Activated CD8-positive, alpha-beta T cell treated with anti-CD3 and anti-CD28 coated beads, Interleukin-2, amount 10 ng/mL, durations not matched to agents 7 days and 5 days (primary cell): ENCODE measurements around the gene PRR3. TPM values are rescaled to one million over a fixed set of nuclear protein-coding genes. Genes with fewer than 3 reads are reported as not detected.
"Not testable (repeated sequence)": the region's sequence is repeated elsewhere in the genome, so short reads cannot be mapped to it uniquely, and the experiment has no call there.

Experiments
- ATAC-seq: fragments of 150-1000 bp; cut with Tn5 transposase; one replicate; pipeline ENCODE4 v1.10.0; 2021; ENCODE audit warnings: moderate library complexity
- CTCF ChIA-PET: fragments of 350-600 bp; sonication (Branson Sonifier 250); formaldehyde crosslinking; loops from one replicate; lab custom pipeline; 2021; ENCODE audit warnings: antibody characterized with exemption; lab: Charles Lee
- POLR2A ChIA-PET: fragments of 350-600 bp; sonication (Branson Sonifier 250); formaldehyde crosslinking; loops from one replicate; lab custom pipeline; 2021; ENCODE audit warnings: antibody characterized with exemption; lab: Charles Lee
- DNase-seq: peaks from one replicate; pipeline ENCODE4 v3.0.0-alpha.2; 2020
- H3K27ac Mint-ChIP-seq: one replicate; pipeline ENCODE4 v1.8.0; 2021; ENCODE audit warnings: mild to moderate bottlenecking, mixed read lengths
- H3K27me3 Mint-ChIP-seq: one replicate; pipeline ENCODE4 v1.8.0; 2021; ENCODE audit warnings: low read depth, mixed read lengths
- H3K36me3 Mint-ChIP-seq: one replicate; pipeline ENCODE4 v1.8.0; 2021; ENCODE audit warnings: low read depth, mixed read lengths
- H3K4me1 Mint-ChIP-seq: one replicate; pipeline ENCODE4 v1.8.0; 2021; ENCODE audit warnings: low read depth, mixed read lengths
- H3K4me3 Mint-ChIP-seq: one replicate; pipeline ENCODE4 v1.8.0; 2021; ENCODE audit warnings: mild to moderate bottlenecking, mixed read lengths
- H3K9me3 Mint-ChIP-seq: one replicate; pipeline ENCODE4 v1.8.0; 2022; ENCODE audit warnings: mixed read lengths; ENCODE audit not compliant: insufficient read depth
- total RNA-seq, 2 experiments: library from RNA; stranded (reverse); gene quantifications; one replicate each; pipeline ENCODE4 v1.2.3, GENCODE V29; 2021

PRR3 gene
- total RNA-seq, 2 experiments from 2014 or later: 19.7 to 21.1 TPM

DNA sequence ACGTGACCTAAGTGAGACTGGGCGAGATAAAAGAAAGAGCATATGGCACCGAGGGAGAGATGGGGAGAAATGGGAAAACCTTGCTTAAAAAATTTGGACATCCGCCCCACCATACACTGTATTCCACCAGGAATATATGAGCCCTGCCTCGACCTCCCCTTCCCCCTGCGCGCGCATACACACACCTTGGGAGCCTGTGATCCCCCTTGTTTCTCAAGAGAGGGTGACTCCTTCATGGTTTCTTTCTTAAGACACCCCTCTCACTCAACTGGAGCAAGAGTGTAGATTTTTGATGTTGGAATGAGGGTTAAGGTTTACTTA is 14.6 kb downstream of the PRR3 start:
- Mint-ChIP-seq H3K27me3 (peaks cover 2% of the 10 kb centered on the region), H3K4me3 (peak overlapping the region; percentile 96)
- POLR2A ChIA-PET: interaction anchor here (0.7 to 3.6 kb wide), 9 partner anchors 14 to 358 kb away, joined by 3 to 46 read pairs (median 7); partner anchors contain the start of genes GNL1, MRPS18B, PPP1R10 and PRR3

DNA sequence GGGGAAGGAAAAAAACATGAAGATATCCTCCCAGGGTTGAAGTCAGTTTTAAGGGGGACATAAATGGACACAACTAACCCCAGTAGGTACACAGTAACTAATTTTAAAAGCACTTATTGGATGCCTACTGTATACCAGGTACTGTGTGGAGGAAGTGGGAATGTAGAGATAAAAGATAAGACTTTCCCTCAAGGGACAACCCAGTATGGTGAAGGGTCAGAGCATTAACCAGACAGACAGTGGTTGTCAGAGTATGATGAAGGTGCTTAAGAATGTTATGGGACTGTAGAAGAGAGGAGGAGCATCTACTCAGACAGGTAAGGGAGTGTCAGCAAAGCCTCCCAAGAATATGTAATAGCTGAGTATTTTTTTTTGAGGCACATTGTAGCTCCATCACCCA is 15.1 kb downstream of the PRR3 start:
- Mint-ChIP-seq H3K4me1 (peaks cover 54% of the 10 kb centered on the region), H3K36me3 (peaks cover 25% of the 10 kb centered on the region), H3K9me3 (no peaks in the 10 kb centered on the region), H3K27me3 (peaks cover 2% of the 10 kb centered on the region), H3K4me3 (peak overlapping the region; percentile 96), H3K27ac (peak overlapping the region; percentile 98)
- no peak for ATAC-seq
- no peak for DNase-seq
- POLR2A ChIA-PET: no interaction called here
- CTCF ChIA-PET: no interaction called here

More for the DNA sequence above, 14.6 kb downstream of the PRR3 start:
- no peaks in the 10 kb centered on the region for H3K9me3 Mint-ChIP-seq
- peaks cover 54% of the 10 kb centered on the region for H3K4me1 Mint-ChIP-seq
- H3K36me3 Mint-ChIP-seq: peaks cover 21% of the 10 kb centered on the region
- DNase-seq: no peak
- CTCF ChIA-PET: interaction anchor here (1.0 to 3.2 kb wide), 8 partner anchors 13 to 107 kb away, joined by 3 to 44 read pairs (median 6); partner anchors contain the start of genes MRPS18B and PPP1R10
- H3K27ac Mint-ChIP-seq: peak overlapping the region; percentile 98
- no peak for ATAC-seq

DNA sequence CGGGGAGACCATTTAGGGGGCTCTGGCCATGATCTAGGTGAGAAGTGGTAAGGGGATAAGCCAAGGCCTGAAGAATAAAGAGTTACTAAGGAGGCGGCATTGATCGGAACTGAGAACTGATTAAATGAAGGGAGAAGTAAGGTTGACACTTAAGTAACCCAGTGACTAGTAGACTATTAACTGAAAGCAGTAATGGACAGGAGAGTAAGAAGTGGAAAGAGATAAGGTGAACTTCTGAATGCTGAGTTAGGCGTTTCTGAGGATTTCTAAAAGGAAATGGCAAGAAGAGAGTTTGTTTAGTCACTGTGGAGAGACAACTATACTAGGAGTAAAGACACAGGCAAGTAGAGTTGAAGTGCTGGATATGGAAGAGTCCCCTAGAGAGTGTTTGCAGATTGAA is 16.0 kb downstream of the PRR3 start:
- Mint-ChIP-seq H3K36me3 (peaks cover 35% of the 10 kb centered on the region), H3K27me3 (peaks cover 2% of the 10 kb centered on the region), H3K4me1 (peaks cover 51% of the 10 kb centered on the region), H3K27ac (peak overlapping the region; percentile 8), H3K9me3 (no peaks in the 10 kb centered on the region), H3K4me3 (peak overlapping the region; percentile 96)
- DNase-seq (no peak), ATAC-seq (no peak)
- ChIA-PET POLR2A (interaction anchor here (0.7 to 1.1 kb wide), 2 partner anchors 83 to 89 kb away, joined by 3 to 4 read pairs; no protein-coding TSS in a partner anchor), CTCF (interaction anchor here (0.7 to 1.5 kb wide), 6 partner anchors 24 to 119 kb away, joined by 3 to 9 read pairs (median 4); no protein-coding TSS in a partner anchor)

DNA sequence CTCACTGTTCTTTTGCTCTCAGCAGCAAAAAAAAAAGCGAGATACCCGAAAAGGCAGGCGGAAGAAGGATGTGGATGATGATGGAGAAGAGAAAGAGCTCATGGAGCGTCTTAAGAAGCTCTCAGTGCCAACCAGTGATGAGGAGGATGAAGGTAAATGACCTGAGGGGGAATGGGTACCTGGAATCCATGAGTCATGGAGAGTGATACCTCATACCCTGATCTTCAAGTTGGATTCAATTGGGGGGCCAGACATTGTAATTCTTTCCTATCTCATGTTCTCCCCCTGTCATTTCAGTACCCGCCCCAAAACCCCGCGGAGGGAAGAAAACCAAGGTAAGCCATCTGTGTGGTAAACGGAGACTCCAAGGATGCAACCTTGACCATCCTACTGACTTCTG is 21.0 kb downstream of the PRR3 start:
- H3K36me3 Mint-ChIP-seq: peaks cover 63% of the 10 kb centered on the region
- no peak overlapping the region for H3K27ac Mint-ChIP-seq
- H3K4me1 Mint-ChIP-seq: peaks cover 21% of the 10 kb centered on the region
- DNase-seq (no peak), ATAC-seq (no peak)
- no peaks in the 10 kb centered on the region for H3K27me3 Mint-ChIP-seq
- H3K9me3 Mint-ChIP-seq: no peaks in the 10 kb centered on the region
- CTCF ChIA-PET: interaction anchor here (0.8 to 2.7 kb wide), 9 partner anchors 19 to 98 kb away, joined by 3 to 11 read pairs (median 4); no protein-coding TSS in a partner anchor
- POLR2A ChIA-PET: interaction anchor here (0.6 to 1.0 kb wide), 4 partner anchors 22 to 321 kb away, joined by 3 read pairs; no protein-coding TSS in a partner anchor
- H3K4me3 Mint-ChIP-seq: no peak overlapping the region

DNA sequence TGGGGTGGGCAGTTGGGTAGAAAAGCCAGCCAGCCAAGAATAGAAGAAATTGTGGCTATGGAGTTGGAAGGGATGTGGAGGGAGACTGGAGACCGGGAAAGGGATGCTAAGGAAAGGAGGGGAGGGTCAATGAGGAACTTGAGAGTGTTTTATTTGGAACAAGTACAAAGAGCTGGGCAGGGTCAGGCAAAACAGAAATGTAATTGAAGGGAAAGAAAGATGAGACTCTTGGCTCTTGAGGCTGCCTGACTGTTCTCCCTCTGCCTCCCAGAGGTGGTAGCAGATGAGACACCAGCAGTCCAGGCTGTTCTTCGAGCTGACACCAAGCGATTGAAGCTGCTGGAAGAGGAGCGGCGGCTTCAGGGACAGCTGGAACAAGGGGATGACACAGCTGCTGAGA is 26.8 kb downstream of the PRR3 start:
- POLR2A ChIA-PET: interaction anchor here (0.7 to 1.4 kb wide), 2 partner anchors 14 to 17 kb away, joined by 3 to 6 read pairs; no protein-coding TSS in a partner anchor
- CTCF ChIA-PET: interaction anchor here (3.6 kb wide), 1 partner anchor 14 kb away, joined by 20 read pairs; no protein-coding TSS in a partner anchor
- Mint-ChIP-seq H3K27me3 (no peaks in the 10 kb centered on the region), H3K36me3 (peaks cover 77% of the 10 kb centered on the region), H3K4me3 (no peak overlapping the region), H3K9me3 (no peaks in the 10 kb centered on the region), H3K27ac (no peak overlapping the region), H3K4me1 (no peaks in the 10 kb centered on the region)
- no peak for ATAC-seq
- no peak for DNase-seq

DNA sequence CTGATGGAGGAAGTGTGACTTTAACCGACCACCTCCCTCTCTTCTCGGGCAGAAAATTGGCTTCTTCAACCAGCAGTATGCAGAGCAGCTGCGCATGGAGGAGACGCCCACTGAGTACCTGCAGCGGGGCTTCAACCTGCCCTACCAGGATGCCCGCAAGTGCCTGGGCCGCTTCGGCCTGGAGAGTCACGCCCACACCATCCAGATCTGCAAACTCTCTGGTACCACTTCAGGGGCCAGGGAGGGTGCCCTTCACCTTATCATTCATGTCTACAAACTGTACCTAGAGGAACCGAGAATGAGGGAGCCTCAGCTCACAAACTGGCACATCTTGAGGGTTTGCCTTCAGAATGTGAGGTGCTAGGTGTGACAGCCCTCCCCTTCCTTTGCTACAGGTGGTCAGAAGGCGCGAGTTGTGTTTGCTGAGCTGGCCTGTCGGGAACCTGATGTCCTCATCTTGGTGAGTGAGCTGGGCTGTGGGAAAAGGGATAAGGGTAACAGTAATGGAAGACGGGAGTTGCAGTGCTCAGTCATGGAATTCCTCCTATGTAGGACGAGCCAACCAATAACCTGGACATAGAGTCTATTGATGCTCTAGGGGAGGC is 32.8 kb downstream of the PRR3 start:
- H3K27ac Mint-ChIP-seq: no peak overlapping the region
- H3K9me3 Mint-ChIP-seq: no peaks in the 10 kb centered on the region
- ChIA-PET POLR2A (interaction anchor here (1.3 to 1.6 kb wide), 2 partner anchors 20 to 83 kb away, joined by 4 to 5 read pairs; partner anchors contain the start of genes ABCF1 and DHX16), CTCF (interaction anchor here (0.5 to 2.2 kb wide), 7 partner anchors 25 to 425 kb away, joined by 3 to 8 read pairs (median 4); no protein-coding TSS in a partner anchor)
- peaks cover 74% of the 10 kb centered on the region for H3K36me3 Mint-ChIP-seq
- no peaks in the 10 kb centered on the region for H3K4me1 Mint-ChIP-seq
- no peak for ATAC-seq
- no peak overlapping the region for H3K4me3 Mint-ChIP-seq
- no peak for DNase-seq
- H3K27me3 Mint-ChIP-seq: no peaks in the 10 kb centered on the region

DNA sequence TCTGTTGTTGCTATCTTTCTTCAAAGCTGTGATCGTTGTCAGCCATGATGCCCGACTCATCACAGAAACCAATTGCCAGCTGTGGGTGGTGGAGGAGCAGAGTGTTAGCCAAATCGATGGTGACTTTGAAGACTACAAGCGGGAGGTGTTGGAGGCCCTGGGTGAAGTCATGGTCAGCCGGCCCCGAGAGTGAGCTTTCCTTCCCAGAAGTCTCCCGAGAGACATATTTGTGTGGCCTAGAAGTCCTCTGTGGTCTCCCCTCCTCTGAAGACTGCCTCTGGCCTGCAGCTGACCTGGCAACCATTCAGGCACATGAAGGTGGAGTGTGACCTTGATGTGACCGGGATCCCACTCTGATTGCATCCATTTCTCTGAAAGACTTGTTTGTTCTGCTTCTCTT is 33.4 kb downstream of the PRR3 start:
- H3K27ac Mint-ChIP-seq: no peak overlapping the region
- no peak for DNase-seq
- H3K36me3 Mint-ChIP-seq: peaks cover 72% of the 10 kb centered on the region
- H3K9me3 Mint-ChIP-seq: no peaks in the 10 kb centered on the region
- no peaks in the 10 kb centered on the region for H3K27me3 Mint-ChIP-seq
- H3K4me1 Mint-ChIP-seq: peaks cover 2% of the 10 kb centered on the region
- ChIA-PET CTCF (interaction anchor here (0.5 to 2.2 kb wide), 7 partner anchors 25 to 426 kb away, joined by 3 to 8 read pairs (median 4); no protein-coding TSS in a partner anchor), POLR2A (interaction anchor here (0.7 to 1.6 kb wide), 3 partner anchors 20 to 82 kb away, joined by 3 to 5 read pairs (median 4); partner anchors contain the start of genes ABCF1 and DHX16)
- no peak for ATAC-seq
- H3K4me3 Mint-ChIP-seq: no peak overlapping the region

DNA sequence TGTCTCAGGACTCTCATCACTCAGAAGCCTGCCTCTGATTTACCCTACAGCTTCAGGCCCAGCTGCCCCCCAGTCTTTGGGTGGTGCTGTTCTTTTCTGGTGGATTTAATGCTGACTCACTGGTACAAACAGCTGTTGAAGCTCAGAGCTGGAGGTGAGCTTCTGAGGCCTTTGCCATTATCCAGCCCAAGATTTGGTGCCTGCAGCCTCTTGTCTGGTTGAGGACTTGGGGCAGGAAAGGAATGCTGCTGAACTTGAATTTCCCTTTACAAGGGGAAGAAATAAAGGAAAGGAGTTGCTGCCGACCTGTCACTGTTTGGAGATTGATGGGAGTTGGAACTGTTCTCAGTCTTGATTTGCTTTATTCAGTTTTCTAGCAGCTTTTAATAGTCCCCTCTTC is 33.9 kb downstream of the PRR3 start:
- H3K4me1 Mint-ChIP-seq: peaks cover 2% of the 10 kb centered on the region
- no peak overlapping the region for H3K27ac Mint-ChIP-seq
- ATAC-seq (no peak), DNase-seq (no peak)
- CTCF ChIA-PET: interaction anchor here (0.8 to 2.2 kb wide), 5 partner anchors 47 to 139 kb away, joined by 4 to 8 read pairs (median 6); no protein-coding TSS in a partner anchor
- H3K36me3 Mint-ChIP-seq: peaks cover 68% of the 10 kb centered on the region
- POLR2A ChIA-PET: interaction anchor here (0.7 to 1.6 kb wide), 3 partner anchors 21 to 101 kb away, joined by 3 to 5 read pairs (median 4); partner anchors contain the start of gene ABCF1
- no peaks in the 10 kb centered on the region for H3K27me3 Mint-ChIP-seq
- H3K9me3 Mint-ChIP-seq: no peaks in the 10 kb centered on the region
- no peak overlapping the region for H3K4me3 Mint-ChIP-seq

DNA sequence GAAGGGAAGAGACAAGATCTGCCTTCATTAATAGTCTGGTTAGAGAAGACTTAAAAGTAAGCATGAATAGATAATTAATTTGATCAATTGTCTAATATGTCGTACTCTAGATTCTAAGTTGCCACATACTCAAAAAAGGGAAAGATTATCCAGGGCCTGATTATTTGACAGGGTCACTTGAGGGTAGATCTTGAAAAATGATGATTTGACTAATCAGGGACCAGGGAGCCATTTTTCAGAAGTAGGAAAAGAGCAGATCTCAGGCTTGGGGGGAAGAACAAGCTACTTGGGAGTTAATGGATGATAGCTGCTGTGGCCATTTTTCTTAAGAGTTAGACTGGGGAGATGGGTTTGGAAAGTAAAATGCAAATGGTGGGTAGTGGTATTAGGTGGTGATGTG is 35.2 kb downstream of the PRR3 start:
- ChIA-PET POLR2A (interaction anchor here (0.6 to 0.8 kb wide), 2 partner anchors 46 to 403 kb away, joined by 3 read pairs; no protein-coding TSS in a partner anchor), CTCF (interaction anchor here (1.0 to 1.6 kb wide), 7 partner anchors 21 to 139 kb away, joined by 3 to 5 read pairs (median 4); no protein-coding TSS in a partner anchor)
- Mint-ChIP-seq H3K4me3 (no peak overlapping the region), H3K4me1 (peaks cover 2% of the 10 kb centered on the region), H3K27ac (no peak overlapping the region), H3K9me3 (no peaks in the 10 kb centered on the region), H3K27me3 (no peaks in the 10 kb centered on the region), H3K36me3 (peaks cover 59% of the 10 kb centered on the region)
- no peak for DNase-seq
- no peak for ATAC-seq

DNA sequence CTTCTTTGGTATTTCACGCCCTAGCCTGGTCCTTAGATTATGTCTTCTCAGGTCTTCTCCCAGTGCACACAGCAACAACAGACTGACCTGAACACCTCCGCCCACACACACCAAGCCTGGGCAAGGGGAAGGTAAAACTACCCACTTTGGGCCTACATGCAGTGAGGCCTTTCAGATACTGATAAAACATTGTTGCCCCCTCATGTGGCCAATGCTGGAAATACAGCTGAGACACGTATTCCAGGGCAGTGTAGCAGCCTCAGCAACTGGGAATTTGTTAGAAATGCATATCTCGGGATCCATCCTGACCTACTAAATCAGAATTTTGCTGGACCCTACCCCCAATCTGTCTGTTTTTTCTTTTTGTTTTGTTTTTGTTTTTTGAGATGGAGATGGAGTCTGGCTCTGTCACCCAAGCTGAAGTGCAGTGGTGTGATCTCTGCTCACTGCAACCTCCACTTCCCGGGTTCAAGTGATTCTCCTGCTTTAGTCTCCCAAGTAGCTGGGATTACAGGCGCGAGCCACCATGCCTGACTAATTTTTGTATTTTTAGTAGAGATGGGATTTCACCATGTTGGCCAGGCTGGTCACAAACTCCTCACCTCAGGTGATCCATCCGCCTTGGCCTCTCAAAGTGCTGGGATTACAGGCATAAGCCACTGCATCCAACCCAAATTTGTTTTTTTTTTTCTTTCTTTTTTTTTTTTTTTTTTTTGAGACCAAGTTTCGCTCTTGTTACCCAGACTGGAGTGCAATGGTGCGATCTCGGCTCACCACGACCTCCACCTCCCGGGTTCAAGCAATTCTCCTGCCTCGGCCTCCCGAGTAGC is 40.4 kb downstream of the PRR3 start:
- H3K27me3 Mint-ChIP-seq, H3K4me3 Mint-ChIP-seq: not testable (repeated sequence)

More for the DNA sequence above, 40.4 kb downstream of the PRR3 start:
- peak overlapping the region; percentile 13 for H3K27ac Mint-ChIP-seq
- H3K4me1 Mint-ChIP-seq: peaks cover 11% of the 10 kb centered on the region
- CTCF ChIA-PET: interaction anchor here (0.8 to 7.8 kb wide), 39 partner anchors 9 to 268 kb away, joined by 3 to 119 read pairs (median 5); partner anchors contain the start of gene ABCF1
- DNase-seq (peak; percentile 88), ATAC-seq (peak; percentile 87)
- POLR2A ChIA-PET: interaction anchor here (0.6 to 5.7 kb wide), 14 partner anchors 13 to 139 kb away, joined by 3 to 60 read pairs (median 4); partner anchors contain the start of genes MRPS18B and PPP1R10
- H3K36me3 Mint-ChIP-seq: peaks cover 43% of the 10 kb centered on the region
- not testable (repeated sequence) for H3K9me3 Mint-ChIP-seq
